ENCODE measurements around the gene MTF2. TPM values are rescaled to one million over a fixed set of nuclear protein-coding genes. Genes with fewer than 3 reads are reported as not detected.

MTF2 gene
- polyA plus RNA-seq, 3 donors = 16.0 to 56.3 (median 32.5) TPM

- H3K27ac ChIP-seq (ENCODE audit: low read depth in 1 of 2, low read length in 2 of 2) = no peak overlapping the region
- peaks cover 0 to 5% of the 10 kb centered on the region in 2 donors for H3K9me3 ChIP-seq (replicated peaks in 1 of 2; ENCODE audit: control insufficient read depth in 1 of 2, insufficient read depth in 1 of 2, low read length in 2 of 2)
- H3K4me3 ChIP-seq (replicated peaks in 1 of 3; ENCODE audit: low read depth in 2 of 3, low read length in 3 of 3) = no peak overlapping the region
- peaks cover 0 to 14% (median 8%) of the 10 kb centered on the region in 7 donors for H3K9me3 Mint-ChIP-seq
- peaks cover 10% of the 10 kb centered on the region for H3K4me1 Mint-ChIP-seq
- WGBS (ENCODE audit: insufficient coverage) = no CpG with 5 or more reads among the region's 2 CpGs
- H3K4me2 ChIP-seq (replicated peaks; ENCODE audit: extremely low read depth, low read length, poor library complexity, severe bottlenecking) = no peak overlapping the region
- H2AFZ ChIP-seq (ENCODE audit: insufficient read depth, low read depth, low read length, poor library complexity, severe bottlenecking) = no peak overlapping the region
- H3K27me3 Mint-ChIP-seq (ENCODE audit: low read depth in 3 of 3) = no peaks in the 10 kb centered on the region
- no peak overlapping the region for H3K4me3 Mint-ChIP-seq
- no peaks in the 10 kb centered on the region for H3K27me3 ChIP-seq (ENCODE audit: control insufficient read depth in 2 of 2, insufficient read depth in 2 of 2, low read length in 2 of 2)
- no peak overlapping the region for H3K9ac ChIP-seq (ENCODE audit: insufficient read depth, low read length, poor library complexity, severe bottlenecking)
- H3K27ac Mint-ChIP-seq = peak overlapping the region in 1 of 7 donors; percentile 31
- H4K20me1 ChIP-seq (ENCODE audit: insufficient read depth, low read length) = peaks cover 68% of the 10 kb centered on the region
- peaks cover 0 to 3% of the 10 kb centered on the region in 2 donors for H3K4me1 ChIP-seq (ENCODE audit: control insufficient read depth in 1 of 2, insufficient read depth in 2 of 2, low read length in 2 of 2)
- intact Hi-C loops (cut with micrococcal nuclease) = no loop called here
- no peak for TF ChIP-seq CTCF (IDR thresholded peaks at IDR 0.05)
- peaks cover 99% of the 10 kb centered on the region for H3K79me2 ChIP-seq (ENCODE audit: insufficient read depth, low read length)
- DNase-seq = no peak
- peaks cover 37 to 65% of the 10 kb centered on the region in 2 donors for H3K36me3 Mint-ChIP-seq
- peaks cover 13 to 52% of the 10 kb centered on the region in 2 donors for H3K36me3 ChIP-seq (replicated peaks in 1 of 2; ENCODE audit: control insufficient read depth in 1 of 2, insufficient read depth in 2 of 2, low read length in 2 of 2)
These were observed 27.1 kb downstream of the MTF2 start for GRCh38 chr1:93106226-93106625.

DNA sequence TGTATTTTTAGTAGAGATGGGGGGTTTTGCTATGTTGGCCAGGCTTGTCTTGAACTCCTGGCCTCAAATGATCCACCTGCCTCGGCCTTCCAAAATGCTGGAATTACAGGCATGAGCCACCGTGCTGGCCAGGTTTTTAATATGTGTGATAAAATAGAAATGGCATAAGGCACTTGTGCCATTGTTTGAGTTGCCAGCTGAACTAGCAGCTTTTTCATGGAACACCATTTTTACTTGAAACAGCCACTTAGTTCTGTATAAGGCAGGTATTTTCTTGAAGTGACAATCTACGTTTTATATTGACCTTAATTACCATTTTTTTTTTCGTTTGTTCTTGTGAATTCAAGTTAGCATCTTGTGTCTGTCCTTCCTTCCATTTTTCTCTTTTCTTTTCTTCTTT lies 28.3 kb downstream of the MTF2 start:
- peaks cover 13 to 52% of the 10 kb centered on the region in 2 donors for H3K36me3 ChIP-seq (replicated peaks in 1 of 2; ENCODE audit: control insufficient read depth in 1 of 2, insufficient read depth in 2 of 2, low read length in 2 of 2)
- intact Hi-C loops (cut with micrococcal nuclease) = no loop called here

More for the DNA sequence above, 28.3 kb downstream of the MTF2 start:
- Mint-ChIP-seq H3K27me3 (ENCODE audit: low read depth in 3 of 3) (no peaks in the 10 kb centered on the region), H3K27ac (no peak overlapping the region), H3K4me3 (no peak overlapping the region), H3K36me3 (peaks cover 37 to 65% of the 10 kb centered on the region in 2 donors), H3K4me1 (peaks cover 15% of the 10 kb centered on the region), H3K9me3 (peaks cover 0 to 14% (median 8%) of the 10 kb centered on the region in 7 donors)
- no peak overlapping the region for H3K4me2 ChIP-seq (replicated peaks; ENCODE audit: extremely low read depth, low read length, poor library complexity, severe bottlenecking)
- no peak for DNase-seq
- H3K27me3 ChIP-seq (ENCODE audit: control insufficient read depth in 2 of 2, insufficient read depth in 2 of 2, low read length in 2 of 2) = no peaks in the 10 kb centered on the region
- no peak overlapping the region for H2AFZ ChIP-seq (ENCODE audit: insufficient read depth, low read depth, low read length, poor library complexity, severe bottlenecking)
- H3K27ac ChIP-seq (ENCODE audit: low read depth in 1 of 2, low read length in 2 of 2) = no peak overlapping the region
- H4K20me1 ChIP-seq (ENCODE audit: insufficient read depth, low read length) = peaks cover 67% of the 10 kb centered on the region
- 100% methylated on average over 1 of the region's 4 CpGs for WGBS (ENCODE audit: insufficient coverage)
- no peak for TF ChIP-seq CTCF (IDR thresholded peaks at IDR 0.05)
- no peak overlapping the region for H3K4me3 ChIP-seq (replicated peaks in 1 of 3; ENCODE audit: low read depth in 2 of 3, low read length in 3 of 3)
- peaks cover 3 to 12% of the 10 kb centered on the region in 2 donors for H3K4me1 ChIP-seq (ENCODE audit: control insufficient read depth in 1 of 2, insufficient read depth in 2 of 2, low read length in 2 of 2)
- H3K79me2 ChIP-seq (ENCODE audit: insufficient read depth, low read length) = peaks cover 99% of the 10 kb centered on the region
- H3K9ac ChIP-seq (ENCODE audit: insufficient read depth, low read length, poor library complexity, severe bottlenecking) = no peak overlapping the region
- peaks cover 0 to 5% of the 10 kb centered on the region in 2 donors for H3K9me3 ChIP-seq (replicated peaks in 1 of 2; ENCODE audit: control insufficient read depth in 1 of 2, insufficient read depth in 1 of 2, low read length in 2 of 2)
